Middle frontal gyrus (tissue), 1 donor: Measurements from ENCODE around the gene LMNTD2.

Experiments used
- DNase-seq: peaks from one replicate; pipeline ENCODE4 v3.0.0-alpha.2; 2015; ENCODE audit warnings: low spot score; ENCODE audit errors: extremely low spot score

LMNTD2 gene

GRCh38 chr11:553083-553987, 7.2 kb downstream of the LMNTD2 start:
- no peak for DNase-seq

GRCh38 chr11:551596-551995, 8.9 kb downstream of the LMNTD2 start:
- DNase-seq: no peak

GRCh38 chr11:551131-551530, 9.4 kb downstream of the LMNTD2 start:
- DNase-seq: no peak

DNA sequence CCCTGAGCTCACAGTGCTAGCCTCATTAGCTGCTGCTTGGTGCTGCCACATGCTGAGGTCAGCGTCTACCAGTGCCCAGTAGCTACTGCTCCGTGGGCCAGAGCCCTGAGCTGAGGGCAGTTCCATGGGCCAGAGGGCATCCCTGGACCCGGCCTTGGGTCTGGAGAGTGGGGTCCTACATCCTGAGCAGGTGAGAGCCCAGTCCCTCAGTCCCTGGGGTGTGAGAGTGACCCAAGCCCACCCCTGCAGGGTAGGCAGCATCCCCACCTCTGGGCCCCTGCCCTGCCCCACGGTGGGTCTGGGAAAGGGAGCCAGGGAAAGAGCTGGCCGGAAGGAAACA, 9.8 kb downstream of the LMNTD2 start:
- no peak for DNase-seq

DNA sequence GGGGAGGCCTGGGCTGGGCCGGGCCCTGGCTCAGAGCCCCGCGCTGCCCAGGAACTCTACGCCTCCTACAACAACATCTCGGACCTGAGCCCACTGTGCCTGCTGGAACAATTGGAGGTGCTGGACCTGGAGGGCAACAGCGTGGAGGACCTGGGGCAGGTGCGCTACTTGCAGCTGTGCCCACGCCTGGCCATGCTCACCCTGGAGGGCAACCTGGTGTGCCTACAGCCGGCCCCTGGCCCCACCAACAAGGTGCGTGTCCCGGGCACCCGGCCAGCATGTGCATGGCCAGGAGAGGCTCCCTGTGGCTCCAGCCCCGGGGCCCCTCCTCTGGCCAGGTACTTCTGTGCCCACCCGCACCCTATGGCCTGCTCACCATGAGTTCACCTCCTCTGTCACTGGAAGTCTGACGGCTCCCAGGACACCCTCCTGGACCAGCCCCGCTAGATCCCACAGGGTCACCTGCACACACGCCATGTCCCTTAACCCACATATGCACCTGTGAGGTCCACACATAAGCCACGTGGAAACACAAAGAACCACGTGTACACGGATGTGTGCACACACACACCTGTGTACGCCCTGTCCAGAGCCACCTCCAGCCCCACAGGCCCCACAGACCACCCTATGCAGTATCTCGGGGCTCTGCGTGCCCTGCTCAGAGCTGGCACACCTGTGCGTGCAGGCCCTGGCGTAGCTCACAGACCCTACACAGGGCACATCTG, 10.4 kb downstream of the LMNTD2 start:
- no peak for DNase-seq

GRCh38 chr11:548700-549603, 11.6 kb downstream of the LMNTD2 start:
- DNase-seq: no peak

DNA sequence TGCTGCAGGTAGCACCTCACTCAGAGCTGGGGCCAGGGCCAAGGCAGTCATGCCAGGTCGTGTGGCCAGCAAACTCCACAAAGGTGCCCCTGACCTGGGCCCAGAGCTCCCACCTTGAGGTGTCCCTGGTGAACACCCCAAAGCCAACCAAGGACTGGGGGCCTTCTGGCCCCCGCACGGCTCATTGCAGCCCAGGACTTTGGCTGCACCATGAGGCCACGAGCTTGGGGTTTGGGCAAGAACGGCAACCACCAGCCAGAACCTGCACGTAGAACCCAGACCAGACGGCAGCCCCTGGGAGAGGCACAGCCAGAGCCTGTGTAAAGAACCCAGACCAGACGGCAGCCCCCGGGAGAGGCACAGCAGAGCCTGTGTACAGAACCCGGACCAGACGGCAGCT, 15.4 kb downstream of the LMNTD2 start:
- DNase-seq: no peak

DNA sequence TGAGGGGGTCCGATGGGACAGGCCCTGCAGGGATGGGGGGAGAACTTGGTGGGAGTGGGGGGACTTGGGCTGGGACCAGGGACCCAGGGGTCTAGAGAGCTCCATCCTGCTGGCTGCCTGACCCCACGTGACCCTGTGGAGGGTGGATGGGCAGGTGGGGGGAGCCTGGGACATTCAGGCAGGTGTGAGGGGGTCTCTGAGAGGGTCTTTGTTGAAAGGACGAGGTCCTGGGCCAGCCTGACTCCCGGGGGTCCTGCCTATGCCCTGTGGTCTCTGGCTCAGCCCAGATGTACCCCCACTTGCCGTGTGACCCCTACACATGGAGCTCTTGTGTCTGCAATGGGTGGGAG, 15.7 kb downstream of the LMNTD2 start:
- DNase-seq: no peak

GRCh38 chr11:541433-541885, 19.1 kb downstream of the LMNTD2 start:
- DNase-seq: no peak

GRCh38 chr11:540583-541432, 19.7 kb downstream of the LMNTD2 start:
- DNase-seq: no peak

DNA sequence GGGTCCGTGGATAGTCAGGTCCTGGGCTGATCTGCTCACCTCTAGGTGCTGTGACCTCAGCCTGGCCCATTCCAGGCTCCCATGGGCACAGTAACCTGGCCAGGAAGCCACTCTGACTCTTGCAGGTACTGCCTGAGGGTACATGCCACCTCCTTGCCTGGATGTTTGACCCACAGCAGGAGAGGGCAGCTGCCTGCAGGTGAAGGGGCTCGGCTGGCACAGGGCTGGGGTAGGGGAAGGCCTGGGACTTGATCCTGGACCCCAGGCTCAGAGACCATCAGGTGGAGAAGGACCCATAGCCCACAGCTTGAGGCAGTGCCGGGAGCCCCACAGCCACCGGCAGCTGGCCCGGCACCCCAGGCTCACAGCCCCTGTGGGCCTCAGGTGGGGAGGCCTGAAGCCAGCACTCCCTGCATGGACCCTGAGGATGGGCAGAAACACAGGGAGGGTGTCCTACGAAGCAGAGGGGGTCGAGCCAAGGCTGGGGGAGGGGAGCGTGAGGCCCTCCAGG, 20.5 kb downstream of the LMNTD2 start:
- DNase-seq: no peak

- no peak for DNase-seq
Observed at GRCh38 chr11:538431-539051, 22.0 kb downstream of the LMNTD2 start.

DNA sequence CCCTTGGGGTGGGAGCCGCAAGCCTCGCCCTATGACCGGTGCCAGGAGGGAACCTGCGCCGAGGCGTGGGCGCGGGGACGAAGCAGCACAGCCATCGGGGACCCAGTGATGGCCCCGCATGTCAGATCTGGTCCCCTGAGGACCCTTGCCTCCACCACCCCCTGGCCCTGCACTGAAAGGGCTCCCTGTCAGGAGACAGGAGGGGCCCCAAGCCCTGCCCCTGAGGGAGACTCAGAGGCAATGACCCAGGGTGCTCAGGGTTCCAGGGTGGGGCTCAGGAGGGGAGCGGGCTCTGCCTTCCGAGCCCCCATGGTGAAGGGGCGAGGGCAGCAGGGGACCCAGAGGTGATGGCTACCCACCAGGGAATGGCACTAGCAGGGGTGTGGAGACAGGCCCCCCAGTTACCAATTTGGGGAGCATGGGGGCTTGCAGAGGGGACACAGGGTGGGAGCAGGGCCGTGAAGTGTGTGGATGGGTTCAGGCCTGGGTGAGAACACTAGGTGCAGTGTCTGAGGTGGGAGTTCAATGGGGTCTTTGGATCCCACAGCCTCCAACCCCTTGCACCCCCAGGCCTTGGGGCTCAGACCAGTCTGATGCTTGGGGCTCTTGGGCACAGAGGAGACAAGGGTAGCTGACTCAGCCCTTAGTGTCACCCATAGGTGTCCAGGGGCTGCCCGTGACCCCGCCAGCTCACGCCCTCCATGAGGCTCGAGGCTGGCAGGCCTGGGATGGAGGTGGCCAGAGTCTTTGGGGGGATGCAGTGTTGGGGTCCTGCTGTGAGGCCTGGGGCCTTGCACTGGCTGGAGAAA, 22.7 kb downstream of the LMNTD2 start:
- no peak for DNase-seq

DNA sequence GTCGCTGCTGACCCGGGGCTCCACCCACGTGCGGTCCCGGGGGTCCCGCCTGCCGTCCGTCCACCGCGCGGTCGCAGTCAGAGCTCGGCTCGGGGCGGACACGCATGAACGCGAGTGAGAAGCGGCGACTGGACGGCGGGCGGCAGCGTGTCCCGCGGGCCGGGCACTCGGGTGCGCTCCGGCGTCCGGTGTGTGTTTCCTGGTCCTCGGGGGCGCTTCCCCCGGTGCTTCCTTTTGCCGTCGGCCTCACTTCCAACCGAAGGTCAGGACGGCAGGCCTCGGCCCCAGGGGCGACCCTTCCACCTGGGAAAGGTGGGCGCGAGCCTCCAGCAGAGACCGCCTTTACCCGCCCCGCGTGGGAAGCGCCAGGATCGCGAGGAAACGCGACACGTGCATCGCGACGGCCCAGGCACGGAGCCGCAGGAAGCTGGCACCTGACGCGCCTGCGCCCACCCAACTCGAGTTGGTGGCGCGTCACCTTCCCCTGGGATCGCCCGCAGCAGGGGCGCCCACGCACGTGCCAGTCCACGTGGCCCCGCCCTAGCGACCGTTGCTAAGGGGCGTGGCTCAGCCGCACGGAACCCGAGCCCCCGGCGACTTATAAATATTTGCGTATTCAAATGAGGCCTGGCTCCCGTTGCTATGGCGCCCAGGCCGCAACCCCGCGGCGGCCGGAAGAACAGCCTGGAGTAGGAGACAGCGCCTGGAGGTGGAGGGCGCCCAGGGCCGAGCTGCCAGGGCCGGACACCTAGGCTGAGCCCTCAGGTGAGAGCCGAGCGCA, 23.5 kb downstream of the LMNTD2 start, which contains the start of gene LRRC56:
TSS of gene LRRC56 (plus strand) at position 687 of the 781 bp plus-strand sequence. CDS start 3,158 bp downstream, outside the sequence.
- no peak for DNase-seq

GRCh38 chr11:535519-536454, 24.8 kb downstream of the LMNTD2 start, which contains the start of gene HRAS:
Gene HRAS (minus strand): TSS chr11:535576.
- peak; percentile 89 for DNase-seq

DNA sequence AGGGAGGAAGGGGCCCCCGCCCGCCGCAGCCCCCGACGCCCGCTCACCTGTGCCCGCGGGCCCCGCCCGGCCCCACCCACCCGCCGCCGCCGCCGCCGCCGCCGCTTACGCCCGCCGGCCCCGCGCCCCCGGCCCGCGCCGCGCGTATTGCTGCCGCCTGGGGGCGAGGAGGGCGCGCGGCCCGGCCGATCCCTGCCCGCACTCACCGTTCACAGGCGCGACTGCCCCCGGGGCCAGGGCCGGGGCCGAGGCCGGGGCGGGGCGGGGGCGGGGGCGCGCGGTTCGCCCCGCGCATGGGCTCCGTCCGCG, 25.4 kb downstream of the LMNTD2 start:
- DNase-seq: no peak
